Endometrial microvascular endothelial cells (primary cell): ENCODE data around the gene FIG4. TPM values are rescaled to one million over a fixed set of nuclear protein-coding genes. Genes with fewer than 3 reads are reported as not detected.
"Not testable (repeated sequence)": the region's sequence is repeated elsewhere in the genome, so short reads cannot be mapped to it uniquely, and the experiment has no call there.

Experiments
- in situ Hi-C: cut with HindIII; loops from 2 replicates; pipeline ENCODE4 v1.10.0; 2017; ENCODE audit warnings: low sequenced_read_pairs, low pct_unique_long_range_greater_than_20kb; ENCODE audit errors: inconsistent ontology term
- total RNA-seq: library from RNA; depleted of rRNA; stranded (reverse); fragments of >200 nt; gene quantifications from one replicate; pipeline ENCODE4 v1.2.3, GENCODE V29; 2015; ENCODE audit errors: inconsistent ontology term

Gene FIG4
- total RNA-seq, 1 donor from 2014 or later, result 16.7 TPM

DNA sequence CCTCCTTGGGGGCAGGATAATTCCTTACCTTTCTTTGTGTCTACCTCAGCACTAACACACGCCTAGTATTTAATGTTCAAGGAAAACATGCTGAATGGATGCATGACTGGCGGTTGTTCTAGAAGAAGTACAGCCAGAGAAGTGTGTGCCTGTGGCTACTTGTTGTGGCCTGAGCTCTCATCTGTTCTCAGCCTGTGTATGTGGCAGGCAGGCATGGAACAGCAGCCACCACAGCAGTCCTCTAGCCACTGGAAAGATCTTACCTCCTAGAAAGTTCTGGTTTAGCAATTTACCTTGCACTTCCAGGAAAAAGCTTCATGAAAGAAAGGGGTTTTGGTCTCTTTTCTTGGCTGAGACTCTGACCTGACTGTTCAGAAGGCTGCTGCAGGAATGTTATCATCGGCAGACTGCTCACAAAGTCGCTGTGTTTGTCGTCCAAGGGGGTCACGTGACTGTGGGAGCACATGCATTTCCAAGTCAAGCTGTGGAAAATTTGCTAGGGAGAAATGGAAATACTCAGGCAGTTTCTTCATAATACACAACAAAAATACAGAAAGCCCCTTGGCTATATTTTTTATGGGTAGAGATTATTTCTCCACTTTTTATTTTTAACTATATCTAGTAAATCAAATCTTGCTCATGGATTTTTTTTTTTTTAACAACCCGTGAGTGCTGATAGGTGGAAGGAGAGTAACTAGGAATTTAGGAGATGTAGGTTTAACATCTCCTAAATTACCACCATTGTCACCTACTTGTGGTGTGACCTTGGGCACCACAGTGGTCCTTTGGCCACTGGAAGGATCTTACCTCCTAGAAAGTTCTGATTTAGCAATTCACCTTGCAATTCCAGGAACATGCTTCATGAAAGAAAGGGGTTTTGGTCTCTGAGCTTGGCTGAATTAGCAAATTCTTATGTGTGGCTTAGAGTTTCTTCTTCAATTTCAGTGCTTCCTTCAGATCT lies 176.2 kb downstream of the FIG4 start:
- in situ Hi-C loops, result no loop called here

DNA sequence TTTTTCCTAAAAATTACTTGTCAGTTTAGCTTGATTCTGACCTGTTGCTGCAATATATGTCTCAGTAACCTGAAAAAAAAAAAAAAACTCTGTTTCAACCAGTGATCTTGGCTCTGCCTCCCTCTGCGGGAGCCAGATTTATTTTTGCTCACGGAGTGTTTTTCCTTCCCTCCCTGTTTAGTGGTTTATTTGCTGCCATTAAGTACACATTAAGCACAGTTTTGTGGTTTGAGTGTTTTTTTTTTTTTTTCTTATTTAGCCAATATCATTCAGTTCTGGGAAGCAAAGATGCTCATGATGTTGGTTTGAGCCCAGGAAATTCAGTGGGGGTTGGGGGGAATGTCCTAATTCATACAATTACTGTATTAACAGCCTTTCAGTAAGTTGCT lies 176.9 kb downstream of the FIG4 start:
- in situ Hi-C loops, result no loop called here

DNA sequence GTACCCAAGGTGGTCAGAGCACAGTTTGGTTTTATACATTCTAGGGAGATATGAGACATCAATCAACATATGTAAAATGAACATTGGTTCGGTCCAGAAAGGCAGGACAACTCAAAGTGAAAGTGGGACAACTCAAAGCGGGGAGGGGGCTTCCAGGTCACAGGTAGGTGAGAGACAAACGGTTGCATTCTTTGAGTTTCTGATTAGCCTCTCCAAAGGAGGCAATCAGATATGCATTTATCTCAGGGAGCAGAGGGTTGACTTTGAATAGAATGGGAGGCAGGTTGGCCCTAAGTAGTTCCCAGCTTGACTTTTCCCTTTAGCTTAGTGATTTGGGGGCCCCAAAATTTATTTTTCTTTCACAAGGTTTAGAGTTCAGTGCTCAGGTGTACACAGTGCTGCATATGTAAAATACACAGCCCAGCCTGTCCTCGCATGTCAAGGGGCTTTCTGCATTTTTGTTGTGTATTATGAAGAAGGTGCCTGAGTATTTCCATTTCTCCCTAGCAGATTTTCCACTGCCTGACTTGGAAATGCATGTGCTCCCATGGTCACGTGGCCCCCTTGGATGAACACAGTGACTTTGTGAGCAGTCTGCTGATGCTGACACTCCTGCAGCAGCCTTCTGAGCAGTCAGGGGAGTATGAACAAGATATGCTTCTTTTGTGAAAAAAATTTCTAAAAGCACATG lies 178.4 kb downstream of the FIG4 start:
- in situ Hi-C loops, result not testable (repeated sequence)

GRCh38 chr6:109870089-109870410 lies 179.0 kb downstream of the FIG4 start:
- in situ Hi-C loops, result no loop called here

DNA sequence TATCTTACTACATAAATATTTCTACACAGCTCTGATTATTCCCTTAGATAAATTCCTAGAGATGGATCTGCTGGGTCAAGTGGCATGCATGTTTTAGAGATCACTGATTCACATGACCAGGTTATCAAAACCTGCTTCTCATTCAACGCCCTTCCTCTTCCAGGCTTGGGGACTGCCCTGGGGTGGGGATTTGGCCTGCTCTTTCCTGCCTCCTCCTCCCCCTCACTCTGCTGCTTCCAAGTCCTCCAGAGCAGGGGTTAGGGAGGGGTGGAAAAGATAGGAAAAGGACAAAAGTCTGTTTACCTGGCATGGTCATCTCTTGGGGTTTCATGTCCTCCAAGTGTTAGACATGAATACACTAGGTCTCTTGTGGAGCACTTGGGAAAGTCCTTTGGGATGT lies 181.5 kb downstream of the FIG4 start:
- in situ Hi-C loops, result no loop called here

GRCh38 chr6:109872968-109873545 lies 182.0 kb downstream of the FIG4 start:
- in situ Hi-C loops, result no loop called here

DNA sequence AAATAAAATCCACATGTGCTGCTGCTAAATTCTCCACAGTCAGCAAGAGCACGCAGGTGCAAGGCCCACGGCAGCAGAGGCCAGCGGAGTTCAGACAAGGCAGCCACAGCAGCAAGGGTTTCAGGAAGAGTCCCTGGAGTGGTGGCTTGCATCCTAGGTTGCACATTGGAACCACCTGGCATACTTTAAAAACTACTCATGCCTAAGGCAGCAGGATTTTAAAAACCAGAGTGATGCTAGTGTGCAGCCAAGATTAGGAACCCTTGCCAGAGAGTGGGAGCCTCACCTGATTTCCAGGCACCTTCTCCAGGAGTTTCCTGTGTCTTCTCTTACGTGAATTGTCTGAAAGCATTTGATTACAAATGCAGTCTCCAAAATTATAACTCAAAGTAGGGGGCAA lies 183.0 kb downstream of the FIG4 start:
- in situ Hi-C loops, result no loop called here

DNA sequence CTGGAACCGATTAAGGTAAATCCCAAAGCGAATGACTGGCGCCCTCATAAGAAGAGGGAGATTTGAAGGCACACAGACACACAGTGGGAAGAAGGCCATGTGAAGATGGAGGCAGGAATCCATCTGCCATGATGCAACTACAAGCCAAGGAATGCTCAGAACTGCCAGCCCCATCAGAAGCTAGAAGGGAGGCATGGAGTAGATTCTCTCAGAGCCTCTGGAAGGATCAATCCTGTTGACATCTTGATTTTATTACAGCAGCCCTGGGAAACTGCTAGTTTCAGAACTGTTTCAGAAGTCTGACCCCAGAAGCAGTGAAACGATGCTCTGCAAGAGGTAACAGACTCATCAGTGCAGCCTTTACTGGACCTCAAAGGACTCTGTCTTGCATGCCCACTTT lies 183.5 kb downstream of the FIG4 start:
- in situ Hi-C loops, result no loop called here

Other genes with a start within 250 kb of the FIG4 start
- gene MICAL1, start 235.5 kb upstream of the FIG4 start, total RNA-seq, result 18.0 TPM
- 4.5 TPM for gene ZBTB24, start 208.1 kb upstream of the FIG4 start, total RNA-seq
- 2.9 TPM for gene AK9, start 94 bp upstream of the FIG4 start, total RNA-seq